SK-N-SH (cell line): ENCODE results near the gene ZBTB16. TPM values are rescaled to one million over a fixed set of nuclear protein-coding genes. Genes with fewer than 3 reads are reported as not detected.

Source experiments
- CTCF ChIA-PET: fragments of 300-600, 350-600 bp; formaldehyde crosslinking; extraction: SDS; loops from one replicate; lab custom pipeline; 2021; lab: Yijun Ruan, JAX
- POLR2A ChIA-PET: fragments of 350-600 bp; sonication (Branson Sonifier 250); formaldehyde crosslinking; extraction: SDS; loops from one replicate; lab custom pipeline; 2020; ENCODE audit warnings: antibody characterized with exemption, inconsistent platforms; lab: Yijun Ruan, JAX
- DNase-seq: peaks from one replicate; pipeline ENCODE4 v3.0.0; 2012
- H2AFZ ChIP-seq: fragments of 200-600 bp; sonication (generic); 2 replicates; pipeline ENCODE4 v1.8.1; 2016; ENCODE audit warnings: antibody characterized with exemption, mild to moderate bottlenecking, low read depth
- H3F3A ChIP-seq: fragments of 200-600 bp; sonication (generic); replicated peaks from 2 replicates; pipeline ENCODE3; 2016; ENCODE audit warnings: antibody characterized with exemption, mild to moderate bottlenecking; ENCODE audit not compliant: insufficient read depth
- H3K27ac ChIP-seq, 2 experiments: fragments of 200-500 bp in 1 of 2; fragments of 200-600 bp in 1 of 2; sonication (Bioruptor generic) in 1 of 2; sonication (generic), shearing (Covaris generic) in 1 of 2; 2 replicates each; pipeline versions ENCODE4 v1.5.1 to v1.6.1; 2014 to 2016; ENCODE audit warnings: low read depth in 2 of 2, inconsistent platforms in 1 of 2, low read length in 1 of 2, mild to moderate bottlenecking in 1 of 2, mixed read lengths in 1 of 2
- H3K27me3 ChIP-seq: fragments of 200-600 bp; sonication (generic), shearing (Covaris generic); 2 replicates; pipeline ENCODE4 v1.6.1; 2016; ENCODE audit warnings: mixed run types; ENCODE audit not compliant: insufficient read depth
- H3K36me3 ChIP-seq, 2 experiments: fragments of 200-500 bp in 1 of 2; fragments of 200-600 bp in 1 of 2; sonication (Bioruptor generic) in 1 of 2; sonication (generic) in 1 of 2; replicated peaks in 1 of 2; 2 replicates each; pipeline versions ENCODE3 to v1.5.1; 2014 to 2016; ENCODE audit warnings: low read length in 1 of 2, mild to moderate bottlenecking in 1 of 2; ENCODE audit not compliant: insufficient read depth in 2 of 2, control insufficient read depth in 1 of 2
- H3K4me1 ChIP-seq, 2 experiments: fragments of 200-500 bp in 1 of 2; fragments of 200-600 bp in 1 of 2; sonication (Bioruptor generic) in 1 of 2; sonication (generic), shearing (Covaris generic) in 1 of 2; 2 replicates each; pipeline versions ENCODE4 v1.5.1 to v1.6.1; 2014 to 2016; ENCODE audit warnings: low read depth in 1 of 2, low read length in 1 of 2, mixed run types in 1 of 2; ENCODE audit not compliant: insufficient read depth in 2 of 2, control insufficient read depth in 1 of 2
- H3K4me2 ChIP-seq: fragments of 200-600 bp; sonication (generic), shearing (Covaris generic); 2 replicates; pipeline ENCODE4 v1.6.1; 2017; ENCODE audit warnings: mixed run types
- H3K4me3 ChIP-seq, 2 experiments: fragments of 200-500 bp in 1 of 2; fragments of 200-600 bp in 1 of 2; sonication (Bioruptor generic) in 1 of 2; sonication (generic), shearing (Covaris generic) in 1 of 2; 2 replicates each; pipeline versions ENCODE4 v1.5.1 to v1.8.1; 2014 to 2016; ENCODE audit warnings: low read depth in 2 of 2, inconsistent platforms in 1 of 2, low read length in 1 of 2, mild to moderate bottlenecking in 1 of 2, mixed read lengths in 1 of 2, moderate library complexity in 1 of 2
- H3K79me2 ChIP-seq: fragments of 200-600 bp; sonication (generic); 2 replicates; pipeline ENCODE4 v1.8.1; 2017; ENCODE audit warnings: mild to moderate bottlenecking; ENCODE audit not compliant: insufficient read depth
- H3K9ac ChIP-seq: fragments of 200-600 bp; sonication (generic); 2 replicates; pipeline ENCODE4 v1.6.1; 2017; ENCODE audit warnings: mixed run types
- H3K9me2 ChIP-seq: fragments of 200-600 bp; sonication (generic); 2 replicates; pipeline ENCODE4 v1.6.1; 2017; ENCODE audit warnings: mixed run types
- H3K9me3 ChIP-seq: fragments of 200-600 bp; sonication (generic); 2 replicates; pipeline ENCODE4 v1.6.1; 2017; ENCODE audit warnings: mixed run types, mild to moderate bottlenecking, moderate library complexity
- H4K20me1 ChIP-seq: fragments of 200-600 bp; sonication (generic); 2 replicates; pipeline ENCODE4 v1.6.1; 2017; ENCODE audit warnings: mild to moderate bottlenecking, mixed run types; ENCODE audit not compliant: insufficient read depth
- CHD2 ChIP-seq: fragments of 150-350 bp; IDR thresholded peaks from 2 replicates; pipeline ENCODE4 v1.6.1; 2018; ENCODE audit warnings: low read length; ENCODE audit not compliant: partially characterized antibody
- EP300 ChIP-seq, 2 experiments: IDR thresholded peaks; 2 replicates each; pipeline versions ENCODE4 v1.4.0 to v1.6.1; 2012; ENCODE audit warnings: borderline replicate concordance in 1 of 2, low read depth in 1 of 2, low read length in 1 of 2
- EZH2phosphoT487 ChIP-seq: fragments of 200-600 bp; sonication (generic); IDR thresholded peaks from 2 replicates; pipeline ENCODE4 v1.6.1; 2017; ENCODE audit warnings: low read depth, mixed run types, mild to moderate bottlenecking, antibody characterized with exemption, moderate library complexity, borderline replicate concordance
- FOSL2 ChIP-seq: IDR thresholded peaks from 2 replicates; pipeline ENCODE4 v1.4.0; 2012; ENCODE audit warnings: low read depth, mild to moderate bottlenecking, moderate library complexity, borderline replicate concordance
- FOXJ3 ChIP-seq: sonication (generic); formaldehyde crosslinking; IDR thresholded peaks from 2 replicates; pipeline ENCODE4 v1.5.1; 2020; ENCODE audit warnings: mild to moderate bottlenecking, missing genetic modification reagents
- GABPA ChIP-seq: IDR thresholded peaks from 2 replicates; pipeline ENCODE4 v1.4.0; 2012; ENCODE audit warnings: low read depth, mild to moderate bottlenecking
- IRF3 ChIP-seq: fragments of 150-350 bp; IDR thresholded peaks from 2 replicates; pipeline ENCODE4 v1.6.1; 2016; ENCODE audit warnings: mild to moderate bottlenecking, low read depth, low read length
- JUND ChIP-seq: IDR thresholded peaks from 2 replicates; pipeline ENCODE4 v1.4.0; 2012
- MEF2A ChIP-seq: IDR thresholded peaks from 2 replicates; pipeline ENCODE4 v1.4.0; 2012; ENCODE audit warnings: low read depth, borderline replicate concordance
- MXI1 ChIP-seq: IDR thresholded peaks from 2 replicates; pipeline ENCODE4 v1.6.1; 2012; ENCODE audit warnings: mild to moderate bottlenecking, low read depth, low read length, improper control_type of control experiment
- POLR2AphosphoS5 ChIP-seq: IDR thresholded peaks from 2 replicates; pipeline ENCODE4 v1.6.1; 2012; ENCODE audit warnings: low read depth, low read length
- RXRA ChIP-seq: IDR thresholded peaks from 2 replicates; pipeline ENCODE4 v1.4.0; 2012; ENCODE audit warnings: low read depth, mild to moderate bottlenecking, borderline replicate concordance
- SIN3A ChIP-seq: IDR thresholded peaks from 2 replicates; pipeline ENCODE4 v1.6.1; 2012; ENCODE audit warnings: low read depth, mild to moderate bottlenecking, low read length, moderate library complexity, borderline replicate concordance
- SMC3 ChIP-seq: IDR thresholded peaks from 2 replicates; pipeline ENCODE4 v1.6.1; 2012; ENCODE audit warnings: low read depth, low read length, improper control_type of control experiment
- TCF12 ChIP-seq: IDR thresholded peaks from 2 replicates; pipeline ENCODE4 v1.4.0; 2012
- TEAD4 ChIP-seq: IDR thresholded peaks from 2 replicates; pipeline ENCODE4 v1.4.0; 2012; ENCODE audit warnings: mild to moderate bottlenecking, borderline replicate concordance; ENCODE audit not compliant: insufficient read depth
- USF1 ChIP-seq: IDR thresholded peaks from 2 replicates; pipeline ENCODE4 v1.4.0; 2012; ENCODE audit warnings: low read depth, borderline replicate concordance
- YY1 ChIP-seq: IDR thresholded peaks from 2 replicates; pipeline ENCODE4 v1.4.0; 2012; ENCODE audit warnings: low read depth, mild to moderate bottlenecking
- ZBTB33 ChIP-seq: IDR thresholded peaks from 2 replicates; pipeline ENCODE4 v1.4.0; 2012; ENCODE audit warnings: low read depth, borderline replicate concordance
- WGBS: methylation state at CpG from one replicate; pipeline ENCODE4 v1.1.6; 2017; ENCODE audit warnings: low lambda C conversion rate; 5-methylcytosine and 5-hydroxymethylcytosine counted together
- polyA plus RNA-seq, 3 experiments: library from polyadenylated mRNA; depleted of rRNA; stranded (reverse); fragments of >200 nt; gene quantifications; 2 replicates each; pipeline ENCODE4 v1.2.3, GENCODE V29; 2012

Gene ZBTB16
- polyA plus RNA-seq, 1 of the 3 experiments (the other 2 are of a cell fraction), result not detected

GRCh38 chr11:114180301-114181055 lies 121.0 kb downstream of the ZBTB16 start (continued):
- TF ChIP-seq IRF3 (no peak), ZBTB33 (no peak), FOSL2 (no peak), MEF2A (no peak), USF1 (no peak), POLR2AphosphoS5 (no peak)

GRCh38 chr11:114181195-114181594 lies 121.7 kb downstream of the ZBTB16 start:
- H3K27me3 ChIP-seq, result no peaks in the 10 kb centered on the region; the same call in 1 of the 2 replicates
- WGBS, result 28% methylated on average over 3 of the region's 3 CpGs
- CTCF ChIA-PET, result interaction anchor here (0.8 to 13.0 kb wide), 18 partner anchors 10 to 285 kb away, joined by 3 to 93 read pairs (median 5); no protein-coding TSS in a partner anchor
- H3K36me3 ChIP-seq, result no peaks in the 10 kb centered on the region
- no peaks in the 10 kb centered on the region for H3K9me3 ChIP-seq
- H3F3A ChIP-seq, result no peaks in the 10 kb centered on the region
- no peaks in the 10 kb centered on the region for H4K20me1 ChIP-seq
- no peaks in the 10 kb centered on the region for H3K79me2 ChIP-seq
- DNase-seq, result no peak
- H3K4me1 ChIP-seq, result no peaks in the 10 kb centered on the region
- H3K4me2 ChIP-seq, result no peak overlapping the region
- no peak overlapping the region for H3K27ac ChIP-seq
- no peak overlapping the region for H2AFZ ChIP-seq
- no peak overlapping the region for H3K9ac ChIP-seq
- POLR2A ChIA-PET, result no interaction called here
- no peak overlapping the region for H3K4me3 ChIP-seq
- TF ChIP-seq TEAD4 (no peak), SIN3A (no peak), MXI1 (no peak), EP300 (IDR thresholded peaks at IDR 0.05; ENCODE audit: borderline replicate concordance in 1 of 2, low read depth in 1 of 2, low read length in 1 of 2) (no peak), POLR2AphosphoS5 (no peak), JUND (no peak), TCF12 (no peak), FOXJ3 (CRISPR knock-in tag) (no peak), GABPA (no peak), CHD2 (no peak), RXRA (no peak), SMC3 (no peak), EZH2phosphoT487 (no peak), YY1 (no peak)
- TF ChIP-seq, all 33 proteins: peak for 0
- no peaks in the 10 kb centered on the region for H3K9me2 ChIP-seq
